Right cardiac atrium (tissue), 5 donors: ENCODE data around the gene NGEF. TPM values are rescaled to one million over a fixed set of nuclear protein-coding genes. Genes with fewer than 3 reads are reported as not detected.

Source experiments
- ATAC-seq, 2 donors: fragments of 200-7000 bp; cut with Tn5 transposase; one replicate each; pipeline versions ENCODE4 v1.8.0 to v1.9.1; 2020; ENCODE audit warnings: moderate library complexity in 2 of 2, mild to moderate bottlenecking in 1 of 2
- DNase-seq, 3 donors: peaks; one replicate each; pipeline ENCODE4 v3.0.0-alpha.2; 2020
- H3K27ac ChIP-seq: one replicate; pipeline ENCODE4 v1.5.1; 2013; ENCODE audit warnings: mild to moderate bottlenecking, low read length, control low read depth, moderate library complexity
- H3K27me3 ChIP-seq: one replicate; pipeline ENCODE4 v1.6.1; 2013; ENCODE audit not compliant: control insufficient read depth, insufficient read depth
- H3K4me1 ChIP-seq: one replicate; pipeline ENCODE4 v1.6.1; 2013; ENCODE audit warnings: low read length; ENCODE audit not compliant: control insufficient read depth, insufficient read depth
- H3K4me3 ChIP-seq: one replicate; pipeline ENCODE4 v1.5.1; 2013; ENCODE audit warnings: low read length, control low read depth
- H3K9me3 ChIP-seq: one replicate; pipeline ENCODE4 v1.6.1; 2013; ENCODE audit warnings: low read length; ENCODE audit not compliant: control insufficient read depth
- WGBS: extraction: QIAGEN DNeasy Blood & Tissue Kit; methylation state at CpG from one replicate; pipeline ENCODE4 v1.1.7; 2013; 5-methylcytosine and 5-hydroxymethylcytosine counted together
- intact Hi-C, 4 donors: fragments of 100-400 bp; cut with DNase I; formaldehyde crosslinking; loops; one replicate each; pipeline versions ENCODE4 v1.11.0 to v1.14.0; 2022 to 2023
- polyA plus RNA-seq: library from polyadenylated mRNA; stranded (reverse); fragments of 200-250 nt; gene quantifications from one replicate; pipeline ENCODE4 v1.2.3, GENCODE V29; 2013
- total RNA-seq, 4 donors: library from RNA; stranded (reverse); fragmentation: NEBNext Ultra II Directional; extraction: Animal tissue kit (Norgen Biotek cat#: 25700); gene quantifications; one replicate each; pipeline ENCODE4 v1.2.1, GENCODE V29; 2021
- donor health status: healthy with polysubstance abuse.
- donor health status: DM: no; HTN: yes; CAD: no.
- donor health status: DM: no; HTN: no; CAD: no.
- donor health status: DM: no; HTN: yes; CAD: no; lungs with severe emphysema.
- donor health status: DM: yes; HTN: yes; CAD: no.

NGEF gene
- total and polyA plus RNA-seq, 5 donors, result 1.5 to 4.2 (median 2.7) TPM

GRCh38 chr2:232898592-232899543 lies 114.2 kb downstream of the NGEF start:
- Histone ChIP-seq H3K4me1 (no peaks in the 10 kb centered on the region), H3K27ac (no peak overlapping the region), H3K27me3 (no peaks in the 10 kb centered on the region), H3K9me3 (no peaks in the 10 kb centered on the region), H3K4me3 (no peak overlapping the region)
- intact Hi-C loops, result no loop called here
- no peak for DNase-seq
- ATAC-seq, result peak; percentile 51 to 64
- 58% methylated on average over 18 of the region's 18 CpGs for WGBS

GRCh38 chr2:232897598-232898408 lies 115.3 kb downstream of the NGEF start:
- Histone ChIP-seq H3K9me3 (no peaks in the 10 kb centered on the region), H3K4me3 (no peak overlapping the region), H3K27ac (no peak overlapping the region), H3K27me3 (no peaks in the 10 kb centered on the region), H3K4me1 (no peaks in the 10 kb centered on the region)
- 93% methylated on average over 24 of the region's 24 CpGs for WGBS
- DNase-seq, result no peak
- ATAC-seq, result no peak
- intact Hi-C loops, result no loop called here

GRCh38 chr2:232896720-232897597 lies 116.1 kb downstream of the NGEF start:
- no peak for ATAC-seq

GRCh38 chr2:232896111-232896510 lies 116.9 kb downstream of the NGEF start:
- no peaks in the 10 kb centered on the region for H3K4me1 ChIP-seq
- intact Hi-C loops, result no loop called here
- ATAC-seq, result no peak
- no peak overlapping the region for H3K27ac ChIP-seq
- no peak for DNase-seq
- no peak overlapping the region for H3K4me3 ChIP-seq
- H3K9me3 ChIP-seq, result no peaks in the 10 kb centered on the region
- H3K27me3 ChIP-seq, result no peaks in the 10 kb centered on the region

More at GRCh38 chr2:232896720-232897597, 116.1 kb downstream of the NGEF start:
- intact Hi-C loops, result no loop called here
- H3K9me3 ChIP-seq, result no peaks in the 10 kb centered on the region
- H3K27me3 ChIP-seq, result no peaks in the 10 kb centered on the region
- WGBS, result 94% methylated on average over 9 of the region's 9 CpGs
- no peaks in the 10 kb centered on the region for H3K4me1 ChIP-seq
- H3K4me3 ChIP-seq, result no peak overlapping the region
- no peak for DNase-seq
- H3K27ac ChIP-seq, result no peak overlapping the region

DNA sequence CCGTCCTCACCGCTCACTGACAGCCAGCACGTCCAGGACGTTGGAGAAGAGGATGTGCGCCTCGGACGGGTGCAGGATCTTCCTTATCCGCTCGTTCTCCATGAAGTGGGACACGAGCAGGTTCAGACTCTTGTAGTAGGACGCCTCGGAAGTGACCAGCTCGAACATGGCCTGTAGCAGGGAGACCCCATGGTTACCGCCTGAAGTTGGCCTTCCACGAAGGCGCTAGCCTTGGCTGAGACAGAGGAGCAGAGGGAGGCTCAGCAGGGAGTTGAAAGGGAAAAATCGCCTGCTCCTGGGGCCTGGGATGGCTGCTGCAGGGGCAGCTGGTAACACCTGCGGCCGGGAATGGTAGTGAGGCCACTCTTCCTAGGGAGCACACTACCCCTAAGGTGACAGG lies 118.3 kb downstream of the NGEF start:
- DNase-seq (no peak), ATAC-seq (no peak)

DNA sequence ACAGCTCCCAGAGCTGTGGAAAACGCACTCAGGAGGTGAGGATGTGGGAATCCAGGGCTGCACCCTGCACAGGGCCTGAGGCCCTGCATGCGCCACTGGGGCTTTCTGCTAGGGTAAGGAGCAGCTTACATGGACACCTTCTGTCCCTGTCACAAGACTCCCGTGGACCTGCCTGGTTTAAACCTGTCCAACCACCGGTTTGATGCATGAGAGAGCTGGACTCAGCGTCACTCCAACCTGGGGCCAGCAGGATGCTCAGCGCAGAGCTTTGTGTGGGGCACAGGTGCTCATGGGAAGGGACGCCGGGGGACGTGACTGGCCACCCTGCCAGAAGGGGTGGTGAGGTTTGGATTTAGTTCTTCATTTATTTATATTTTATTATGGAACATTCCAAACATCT lies 118.8 kb downstream of the NGEF start:
- Histone ChIP-seq H3K9me3 (no peaks in the 10 kb centered on the region), H3K4me1 (no peaks in the 10 kb centered on the region), H3K27ac (no peak overlapping the region), H3K27me3 (no peaks in the 10 kb centered on the region), H3K4me3 (no peak overlapping the region)
- intact Hi-C loops, result no loop called here
- 89% methylated on average over 9 of the region's 9 CpGs for WGBS
- no peak for DNase-seq
- ATAC-seq, result no peak

More for the DNA sequence above, 118.3 kb downstream of the NGEF start:
- no peaks in the 10 kb centered on the region for H3K9me3 ChIP-seq
- H3K27ac ChIP-seq, result no peak overlapping the region
- 89% methylated on average over 19 of the region's 19 CpGs for WGBS
- intact Hi-C loops, result no loop called here
- H3K4me1 ChIP-seq, result no peaks in the 10 kb centered on the region
- H3K4me3 ChIP-seq, result no peak overlapping the region
- H3K27me3 ChIP-seq, result no peaks in the 10 kb centered on the region

DNA sequence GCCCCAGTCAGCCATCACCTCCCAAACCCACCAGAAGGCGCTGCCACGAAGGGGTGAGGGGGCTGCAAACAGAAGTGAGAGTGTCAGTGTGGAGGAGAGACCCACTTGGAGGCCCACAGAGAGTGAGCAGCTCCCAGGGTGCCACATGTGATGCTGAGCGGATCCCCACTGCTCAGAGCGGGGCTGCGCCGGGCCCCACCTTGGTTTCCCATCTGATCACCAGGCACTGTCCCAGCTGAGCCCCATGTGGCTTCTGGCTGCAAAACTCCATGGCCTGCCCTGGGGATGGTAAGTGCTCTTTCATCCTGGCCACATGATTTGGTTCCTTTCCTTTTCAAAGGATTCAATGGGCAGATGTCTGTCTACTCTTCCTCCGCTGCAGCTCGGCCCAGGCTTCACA lies 119.2 kb downstream of the NGEF start:
- WGBS, result 94% methylated on average over 8 of the region's 8 CpGs
- no peak for ATAC-seq
- H3K4me3 ChIP-seq, result no peak overlapping the region
- no peak overlapping the region for H3K27ac ChIP-seq
- H3K4me1 ChIP-seq, result no peaks in the 10 kb centered on the region
- H3K27me3 ChIP-seq, result no peaks in the 10 kb centered on the region
- DNase-seq, result peak in 1 of 3 donors; percentile 43
- intact Hi-C loops, result no loop called here
- H3K9me3 ChIP-seq, result no peaks in the 10 kb centered on the region

DNA sequence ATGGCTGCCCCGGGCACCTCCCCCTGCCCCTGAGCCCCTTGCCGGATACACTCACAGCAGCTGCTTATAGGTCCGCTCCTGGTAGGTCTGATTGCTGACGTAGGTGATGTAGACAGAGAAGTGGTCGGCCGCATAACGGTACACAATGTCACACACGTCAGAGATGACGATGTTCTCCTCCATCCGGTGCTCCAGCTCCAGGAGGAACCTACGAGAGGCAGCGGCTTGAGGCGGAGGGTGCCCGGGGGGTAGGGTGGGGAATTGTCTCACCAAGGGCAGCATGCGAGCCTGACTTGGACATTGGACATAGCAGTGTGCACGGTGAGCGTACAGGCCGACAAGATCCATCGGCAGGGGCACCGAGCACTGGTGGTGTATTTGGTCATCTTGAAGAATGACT lies 120.2 kb downstream of the NGEF start:
- ATAC-seq (no peak), DNase-seq (no peak)
- H3K4me3 ChIP-seq, result no peak overlapping the region
- 90% methylated on average over 20 of the region's 20 CpGs for WGBS
- H3K4me1 ChIP-seq, result no peaks in the 10 kb centered on the region
- intact Hi-C loops, result no loop called here
- no peaks in the 10 kb centered on the region for H3K9me3 ChIP-seq
- H3K27ac ChIP-seq, result no peak overlapping the region
- H3K27me3 ChIP-seq, result no peaks in the 10 kb centered on the region

GRCh38 chr2:232892221-232892620 lies 120.8 kb downstream of the NGEF start:
- ATAC-seq (no peak), DNase-seq (no peak)
- Histone ChIP-seq H3K4me3 (no peak overlapping the region), H3K27ac (no peak overlapping the region), H3K4me1 (no peaks in the 10 kb centered on the region), H3K27me3 (no peaks in the 10 kb centered on the region), H3K9me3 (no peaks in the 10 kb centered on the region)
- 93% methylated on average over 13 of the region's 13 CpGs for WGBS
- intact Hi-C loops, result no loop called here

DNA sequence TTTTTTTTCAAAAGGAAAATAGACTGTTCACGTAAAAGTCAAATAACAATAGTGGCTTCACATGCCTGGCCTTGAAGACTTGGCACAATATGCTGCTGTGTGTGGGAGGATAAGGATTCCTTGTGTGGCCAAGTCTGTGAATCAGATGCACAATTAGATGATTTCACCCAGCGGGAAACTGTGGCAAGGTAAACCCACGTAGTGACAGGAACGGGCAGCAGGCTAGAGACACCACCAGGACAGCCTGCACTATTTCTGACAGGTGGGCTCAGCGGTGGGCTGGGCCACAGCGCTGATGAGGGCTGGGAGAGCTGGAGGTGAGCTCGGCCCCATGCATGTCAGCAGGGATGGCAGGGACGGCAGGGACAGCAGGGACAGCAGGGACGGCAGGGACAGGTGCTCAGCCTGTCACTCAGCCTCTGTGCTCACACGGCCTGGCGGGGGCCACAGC lies 121.4 kb downstream of the NGEF start:
- Histone ChIP-seq H3K4me1 (no peaks in the 10 kb centered on the region), H3K27me3 (no peaks in the 10 kb centered on the region), H3K9me3 (no peaks in the 10 kb centered on the region), H3K4me3 (no peak overlapping the region), H3K27ac (no peak overlapping the region)
- DNase-seq, result no peak
- 61% methylated on average over 11 of the region's 11 CpGs for WGBS
- ATAC-seq, result no peak
- intact Hi-C loops, result no loop called here
